ENCODE data around the gene CXCL9. TPM values are rescaled to one million over a fixed set of nuclear protein-coding genes. Genes with fewer than 3 reads are reported as not detected.

The CXCL9 gene
- polyA plus RNA-seq, 1 donor (not counting 4 experiments of a cell fraction or from before 2014, with no cell fraction given): 0.04 TPM

DNA sequence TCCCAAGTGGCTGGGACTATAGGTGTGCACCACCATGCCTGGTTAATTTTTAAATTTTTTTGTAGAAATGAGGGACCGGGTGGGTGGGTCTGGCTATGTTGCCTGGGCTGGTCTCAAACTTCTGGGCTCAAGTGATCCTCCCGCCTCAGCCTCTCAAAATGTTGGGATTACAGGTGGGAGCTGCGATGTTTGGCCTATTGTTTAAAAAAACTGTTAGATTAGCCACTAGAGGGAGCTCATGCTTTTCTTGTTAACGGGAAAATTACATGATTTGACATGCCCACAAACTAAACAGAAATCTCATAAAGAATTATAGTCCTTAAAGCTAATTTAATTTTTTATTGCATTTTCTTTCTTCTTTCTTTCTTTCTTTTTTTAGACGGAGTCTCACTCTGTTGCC is 11.6 kb downstream of the CXCL9 start:
- H3K27me3 ChIP-seq (ENCODE audit: control insufficient read depth, extremely low read depth, insufficient read depth, low read length): no peaks in the 10 kb centered on the region
- H4K20me1 ChIP-seq (ENCODE audit: control insufficient read depth, extremely low read depth, insufficient read depth, low read length): no peaks in the 10 kb centered on the region
- no peaks in the 10 kb centered on the region for H3K4me1 ChIP-seq (ENCODE audit: control insufficient read depth, extremely low read depth, insufficient read depth, low read length)
- peaks cover under 1% of the 10 kb centered on the region for H3K79me2 ChIP-seq (ENCODE audit: control insufficient read depth, insufficient read depth, low read length)
- no peak overlapping the region for H2AFZ ChIP-seq (ENCODE audit: control insufficient read depth, low read length)
- H3K9ac ChIP-seq (ENCODE audit: control insufficient read depth, extremely low read depth, insufficient read depth, low read length): no peak overlapping the region
- TF ChIP-seq EZH2 (IDR thresholded peaks at IDR 0.05; ENCODE audit: low read length) (no peak), CTCF (optimal IDR thresholded peaks at IDR 0.05 in 1 of 3, IDR thresholded peaks at IDR 0.05 in 1 of 3, conservative IDR thresholded peaks at IDR 0.05 in 1 of 3; ENCODE audit: extremely low read depth in 1 of 3, insufficient read depth in 2 of 3, low read length in 3 of 3) (peak; percentile 5 to 39 (median 38))
- H3K4me3 ChIP-seq (ENCODE audit: control insufficient read depth in 2 of 3, extremely low read depth in 1 of 3, insufficient read depth in 2 of 3, low read depth in 1 of 3, low read length in 3 of 3): no peak overlapping the region
- DNase-seq (ENCODE audit: low read depth, low spot score): no peak
- peak; percentile 44 for FAIRE-seq
- H3K9me3 ChIP-seq (ENCODE audit: control insufficient read depth, low read depth, low read length): no peaks in the 10 kb centered on the region
- H3K27ac ChIP-seq (ENCODE audit: control insufficient read depth, insufficient read depth, low read length): no peak overlapping the region
- H3K4me2 ChIP-seq (ENCODE audit: control insufficient read depth, extremely low read depth, insufficient read depth, low read depth, low read length): no peak overlapping the region
- dilution Hi-C loops (cut with MboI; ENCODE audit: extremely low pct_ligation_motif_present, low sequenced_read_pairs): no loop called here
- no peaks in the 10 kb centered on the region for H3K36me3 ChIP-seq (ENCODE audit: control insufficient read depth in 2 of 2, extremely low read depth in 1 of 2, insufficient read depth in 2 of 2, low read length in 2 of 2)
- H3K9me1 ChIP-seq (ENCODE audit: control insufficient read depth, extremely low read depth, insufficient read depth, low read length): no peaks in the 10 kb centered on the region

- Histone ChIP-seq H3K27ac (ENCODE audit: control insufficient read depth, insufficient read depth, low read length) (no peak overlapping the region), H3K79me2 (ENCODE audit: control insufficient read depth, insufficient read depth, low read length) (peaks cover 33% of the 10 kb centered on the region), H3K4me2 (ENCODE audit: control insufficient read depth, extremely low read depth, insufficient read depth, low read depth, low read length) (no peak overlapping the region), H3K27me3 (ENCODE audit: control insufficient read depth, extremely low read depth, insufficient read depth, low read length) (no peaks in the 10 kb centered on the region), H3K36me3 (ENCODE audit: control insufficient read depth in 2 of 2, extremely low read depth in 1 of 2, insufficient read depth in 2 of 2, low read length in 2 of 2) (no peaks in the 10 kb centered on the region), H4K20me1 (ENCODE audit: control insufficient read depth, extremely low read depth, insufficient read depth, low read length) (no peaks in the 10 kb centered on the region), H3K9me3 (ENCODE audit: control insufficient read depth, low read depth, low read length) (no peaks in the 10 kb centered on the region), H3K4me1 (ENCODE audit: control insufficient read depth, extremely low read depth, insufficient read depth, low read length) (peaks cover 11% of the 10 kb centered on the region), H3K9me1 (ENCODE audit: control insufficient read depth, extremely low read depth, insufficient read depth, low read length) (peaks cover 2% of the 10 kb centered on the region), H2AFZ (ENCODE audit: control insufficient read depth, low read length) (no peak overlapping the region), H3K4me3 (ENCODE audit: control insufficient read depth in 2 of 3, extremely low read depth in 1 of 3, insufficient read depth in 2 of 3, low read depth in 1 of 3, low read length in 3 of 3) (no peak overlapping the region), H3K9ac (ENCODE audit: control insufficient read depth, extremely low read depth, insufficient read depth, low read length) (no peak overlapping the region)
- dilution Hi-C loops (cut with MboI; ENCODE audit: extremely low pct_ligation_motif_present, low sequenced_read_pairs): no loop called here
- FAIRE-seq (no peak), DNase-seq (ENCODE audit: low read depth, low spot score) (no peak)
- no peak for TF ChIP-seq EZH2 (IDR thresholded peaks at IDR 0.05; ENCODE audit: low read length)
- TF ChIP-seq CTCF (optimal IDR thresholded peaks at IDR 0.05 in 1 of 3, IDR thresholded peaks at IDR 0.05 in 1 of 3, conservative IDR thresholded peaks at IDR 0.05 in 1 of 3; ENCODE audit: extremely low read depth in 1 of 3, insufficient read depth in 2 of 3, low read length in 3 of 3): no peak
These were observed 14.8 kb downstream of the CXCL9 start for GRCh38 chr4:75992462-75992861.
